Erythroblast (primary cell): ENCODE results near the gene BICC1.

Experiments used
- GATA1 ChIP-seq: IDR thresholded peaks from 2 replicates; pipeline ENCODE4 v1.6.1; 2011; ENCODE audit warnings: low read depth, mild to moderate bottlenecking, control low read depth, low read length, moderate library complexity
- POLR2A ChIP-seq: IDR thresholded peaks from 2 replicates; pipeline ENCODE4 v1.6.1; 2011; ENCODE audit warnings: mild to moderate bottlenecking, low read length

DNA sequence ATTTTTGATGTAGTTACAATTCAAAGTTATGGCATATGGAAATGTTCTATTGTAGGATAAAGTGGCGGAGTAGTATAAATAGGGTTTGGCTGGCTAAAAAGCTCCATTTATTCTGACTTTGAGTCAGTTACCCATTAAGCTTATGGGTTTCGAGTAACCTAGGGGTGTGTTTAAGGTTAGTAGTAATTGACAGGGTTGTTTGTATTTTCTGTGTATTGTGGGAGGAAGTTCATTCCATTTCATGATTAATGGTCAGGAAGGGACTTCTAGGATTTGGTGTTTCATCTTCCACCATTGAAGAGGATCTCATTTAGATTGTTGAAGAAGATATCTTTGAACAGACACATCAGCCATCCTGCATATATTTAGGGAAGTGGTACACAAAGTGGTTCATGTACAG lies 75.0 kb downstream of the BICC1 start:
- TF ChIP-seq POLR2A (no peak), GATA1 (no peak)
